Measurements from ENCODE around the gene RGS9. TPM values are rescaled to one million over a fixed set of nuclear protein-coding genes. Genes with fewer than 3 reads are reported as not detected.

RGS9 gene
- total RNA-seq, 1 experiment from 2014 or later, result 1.1 TPM

- DNase-seq (ENCODE audit: low read depth), result no peak
These were observed 44.3 kb downstream of the RGS9 start for GRCh38 chr17:65181237-65182061.

GRCh38 chr17:65182233-65182632, 45.1 kb downstream of the RGS9 start:
- no peak for DNase-seq (ENCODE audit: low read depth)

DNA sequence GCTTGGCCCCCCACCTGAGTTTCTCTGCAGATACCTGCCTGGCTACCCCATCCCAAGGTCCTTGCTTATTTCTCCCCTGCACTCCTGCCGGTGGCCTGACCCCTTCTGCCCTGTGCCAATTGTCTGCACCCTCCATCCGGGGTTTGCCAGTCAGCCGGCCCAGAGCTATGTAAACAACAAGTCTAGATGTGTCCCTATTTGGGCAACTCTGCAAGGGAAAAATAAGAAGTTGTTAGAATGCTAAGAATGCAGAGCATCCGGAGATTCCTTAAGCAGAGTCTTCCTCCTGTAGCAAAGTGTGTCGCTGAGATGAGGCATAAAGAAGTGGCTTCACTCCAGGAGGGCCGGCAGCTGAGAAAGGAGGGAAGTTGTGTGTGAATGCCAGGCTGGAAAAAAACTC, 46.6 kb downstream of the RGS9 start:
- DNase-seq (ENCODE audit: low read depth), result no peak

GRCh38 chr17:65184235-65184959, 47.2 kb downstream of the RGS9 start:
- no peak for DNase-seq (ENCODE audit: low read depth)

GRCh38 chr17:65185062-65185461, 47.9 kb downstream of the RGS9 start:
- no peak for DNase-seq (ENCODE audit: low read depth)

GRCh38 chr17:65185668-65186382, 48.7 kb downstream of the RGS9 start:
- DNase-seq (ENCODE audit: low read depth), result no peak

- peak; percentile 37 for DNase-seq (ENCODE audit: low read depth)
These were observed 53.4 kb downstream of the RGS9 start for GRCh38 chr17:65190467-65191097.

DNA sequence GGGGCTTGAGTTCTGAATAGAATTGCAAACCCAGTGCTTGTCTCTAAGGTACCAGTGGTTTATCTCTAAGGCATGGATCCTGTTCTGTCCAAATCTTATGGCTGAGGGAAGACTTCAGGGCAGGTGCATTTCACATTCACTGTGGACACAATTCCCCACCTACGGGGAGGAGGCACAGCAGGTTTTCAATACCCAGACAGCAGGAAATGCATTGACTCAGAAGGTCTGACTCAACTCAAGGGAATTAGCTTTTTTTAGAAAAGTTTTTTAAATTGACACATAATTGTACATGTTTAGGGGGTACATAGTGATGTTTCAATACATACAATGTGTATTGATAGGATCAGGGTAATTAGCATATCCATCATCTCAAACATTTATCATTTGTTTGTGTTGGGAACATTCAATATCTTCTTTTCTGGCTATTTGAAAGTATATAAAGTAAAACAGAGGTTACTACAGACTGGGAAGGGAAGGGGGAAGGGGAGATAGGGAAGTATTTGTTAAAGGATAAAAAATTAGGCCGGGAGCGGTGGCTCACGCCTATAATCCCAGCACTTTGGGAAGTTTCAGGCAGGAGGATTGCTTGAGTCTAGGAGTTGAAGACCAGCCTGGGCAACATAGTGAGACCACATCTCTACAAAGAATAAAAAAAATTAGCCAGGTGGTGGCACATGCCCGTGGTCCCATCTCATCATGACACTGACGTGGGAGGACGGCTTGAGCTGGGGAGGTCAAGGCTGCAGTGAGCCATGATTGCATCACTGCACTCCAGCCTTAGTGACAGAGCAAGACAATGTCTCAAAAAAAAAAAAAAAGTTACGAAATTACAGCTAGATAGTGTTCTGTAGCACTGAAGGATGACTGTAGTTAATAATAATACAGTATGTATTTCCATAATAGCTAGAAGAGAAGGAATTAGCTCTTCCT, 54.9 kb downstream of the RGS9 start:
- DNase-seq (ENCODE audit: low read depth), result peak; percentile 73

GRCh38 chr17:65193305-65193704, 56.1 kb downstream of the RGS9 start:
- no peak for DNase-seq (ENCODE audit: low read depth)

DNA sequence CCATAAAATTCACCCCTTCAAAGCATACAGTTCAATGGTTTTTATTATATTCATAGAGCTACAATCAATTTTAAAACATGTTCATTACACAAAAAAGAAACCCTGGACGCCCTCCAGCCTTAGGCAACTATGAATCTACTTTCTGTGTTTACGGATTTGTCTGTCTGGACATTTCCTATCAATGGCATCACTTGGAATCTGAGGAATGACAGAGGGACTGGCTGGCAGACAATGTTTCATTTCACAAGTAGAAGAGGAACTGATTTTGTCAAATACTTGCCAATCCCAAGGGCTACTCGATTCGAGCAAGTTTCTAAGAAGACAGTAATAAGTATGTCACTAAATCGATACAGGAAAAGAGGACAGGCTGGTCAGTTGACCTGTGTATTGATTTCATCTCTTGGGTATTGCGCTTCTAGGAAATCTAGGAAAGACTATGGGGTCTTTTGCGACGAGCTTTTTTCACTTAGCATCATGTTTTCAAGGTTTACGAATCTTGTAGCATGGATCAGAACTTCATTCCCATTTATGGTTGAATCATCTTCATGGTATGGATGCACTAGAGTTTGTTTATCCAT, 56.6 kb downstream of the RGS9 start:
- no peak for DNase-seq (ENCODE audit: low read depth)

- no peak for DNase-seq (ENCODE audit: low read depth)
These were observed 57.6 kb downstream of the RGS9 start for GRCh38 chr17:65194670-65195334.

- DNase-seq (ENCODE audit: low read depth), result no peak
These were observed 58.5 kb downstream of the RGS9 start for GRCh38 chr17:65195716-65196115.

DNA sequence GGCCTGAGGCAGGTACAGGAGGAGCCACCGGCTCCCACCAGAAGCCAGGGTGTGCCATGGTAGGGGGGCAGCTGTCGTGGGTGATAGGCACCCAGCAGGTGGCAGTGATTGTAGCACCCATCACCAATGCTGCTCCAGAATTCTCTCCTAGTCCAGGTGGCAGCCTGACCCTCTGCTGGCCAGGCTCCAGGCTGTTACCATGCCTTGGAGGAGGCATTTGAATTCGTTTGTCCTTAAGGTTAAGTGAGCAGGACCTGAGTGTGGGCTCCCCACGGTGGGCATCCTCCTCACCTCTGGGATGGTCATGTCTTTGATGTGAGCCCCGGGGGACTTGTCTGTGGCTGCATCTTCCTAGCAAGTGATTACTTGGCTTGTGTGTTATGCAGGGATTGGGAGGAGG, 59.4 kb downstream of the RGS9 start:
- no peak for DNase-seq (ENCODE audit: low read depth)

- DNase-seq (ENCODE audit: low read depth), result no peak
These were observed 60.0 kb downstream of the RGS9 start for GRCh38 chr17:65197201-65197600.

DNA sequence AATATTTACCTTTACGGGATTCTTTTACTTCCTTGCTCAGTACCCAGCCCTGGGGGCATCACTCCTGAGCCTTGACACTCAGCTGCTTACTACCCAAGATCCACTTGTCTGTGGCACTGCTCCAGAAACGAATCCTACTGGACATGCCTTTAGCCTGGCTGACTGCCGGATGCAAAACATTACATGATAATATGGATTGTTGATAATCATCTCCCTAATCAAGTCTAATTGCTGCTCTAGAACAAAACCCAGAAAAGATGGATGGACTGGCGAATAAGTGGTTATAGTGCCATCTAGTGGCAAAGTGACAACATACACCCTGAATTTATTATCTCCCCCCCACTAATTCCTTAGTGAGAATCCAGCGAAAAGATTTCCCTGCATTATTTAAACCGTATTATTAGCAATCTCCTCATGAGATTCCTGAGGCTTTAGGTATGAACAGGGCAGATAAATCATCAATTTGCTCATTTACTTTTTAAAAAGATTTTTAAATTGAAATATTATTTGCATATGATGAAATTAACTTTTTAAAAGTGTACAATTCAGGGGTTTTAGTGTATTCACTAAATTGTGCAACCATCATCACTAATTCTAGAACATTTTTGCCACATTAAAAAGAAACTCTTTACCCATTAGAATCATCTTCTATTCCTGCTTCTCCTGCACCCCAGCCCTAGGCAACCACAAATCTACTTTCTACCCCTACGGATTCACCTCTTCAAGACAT, 61.6 kb downstream of the RGS9 start:
- peak; percentile 46 for DNase-seq (ENCODE audit: low read depth)

DNA sequence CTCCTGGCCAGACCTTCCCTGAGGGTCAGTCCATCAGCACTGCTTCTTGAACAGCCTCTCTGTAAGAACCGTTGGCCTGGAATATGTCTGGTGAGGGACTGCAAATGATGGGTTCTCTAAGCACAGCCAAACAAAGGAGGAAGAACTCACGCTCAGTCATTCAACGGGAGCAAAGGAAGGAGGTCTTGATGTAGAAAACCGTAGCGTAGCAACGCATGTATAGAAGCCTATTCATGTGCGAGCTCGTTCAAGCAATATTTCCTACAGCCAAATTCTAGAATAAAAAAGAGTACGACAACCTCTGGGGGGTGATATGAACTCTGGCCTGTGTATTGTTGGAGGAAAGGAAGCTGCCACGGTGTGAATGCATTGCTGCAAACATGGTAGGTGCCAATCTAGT, 64.2 kb downstream of the RGS9 start:
- DNase-seq (ENCODE audit: low read depth), result no peak

DNA sequence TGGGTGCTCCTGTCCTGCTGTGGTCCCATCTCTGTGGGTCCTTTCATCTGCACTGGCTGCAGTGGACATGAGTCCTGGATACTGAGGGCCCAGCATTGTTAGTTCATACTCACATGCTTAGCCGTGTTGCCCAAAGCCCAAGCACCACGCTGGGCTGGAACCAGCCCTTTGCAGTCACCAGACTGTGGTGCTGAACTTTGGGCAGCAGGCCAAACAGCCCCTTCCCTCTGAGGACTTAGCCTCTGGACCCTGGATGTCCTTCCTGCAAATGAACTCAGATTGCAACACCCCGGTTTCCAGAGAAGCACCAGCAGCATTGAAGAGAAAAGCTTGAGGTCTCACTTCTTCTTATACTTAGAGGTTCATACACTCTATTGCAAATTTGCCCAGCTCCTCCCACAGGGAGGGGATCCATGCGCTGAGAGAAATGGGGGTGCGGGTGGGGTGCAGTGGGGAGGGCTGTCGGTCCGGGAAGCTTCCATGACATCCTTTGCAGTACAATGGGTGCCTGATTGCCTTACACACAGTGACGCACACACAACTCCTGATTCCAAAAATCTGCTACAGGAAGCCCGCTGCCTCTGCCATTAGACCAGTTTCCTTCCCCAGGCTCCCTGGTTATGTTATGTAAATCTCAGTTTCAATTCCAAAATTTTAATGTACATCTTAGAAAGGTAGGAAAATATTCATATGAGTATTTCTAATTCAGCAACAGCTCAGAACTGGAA, 65.8 kb downstream of the RGS9 start:
- DNase-seq (ENCODE audit: low read depth), result no peak

GRCh38 chr17:65204001-65204400, 66.8 kb downstream of the RGS9 start:
- no peak for DNase-seq (ENCODE audit: low read depth)

DNA sequence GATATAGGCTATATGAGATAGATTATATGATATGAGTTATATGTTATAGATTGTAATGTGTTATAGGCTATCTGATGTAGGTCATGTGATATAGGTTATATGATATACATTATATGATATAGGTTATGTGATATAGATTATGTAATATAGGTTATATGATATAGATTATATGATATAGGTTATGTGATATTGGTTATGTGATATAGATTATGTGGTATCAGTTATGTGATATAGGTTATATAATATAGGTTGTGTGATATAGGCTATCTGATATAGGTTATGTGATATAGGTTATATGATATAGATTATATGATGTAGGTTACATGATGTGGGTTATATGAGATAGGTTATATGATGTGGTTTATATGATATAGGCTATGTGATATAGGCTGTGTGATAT, 68.5 kb downstream of the RGS9 start:
- no peak for DNase-seq (ENCODE audit: low read depth)
